NCI-H1092 treated with DMSO at 0.1 percent for 48 hours (cell line): ENCODE data around the gene OR4A47.
"Not testable (repeated sequence)": the region's sequence is repeated elsewhere in the genome, so short reads cannot be mapped to it uniquely, and the experiment has no call there.

Experiments used
- DNase-seq: peaks from one replicate; lab custom pipeline; 2025; lab: John Stamatoyannopoulos, UW

Gene OR4A47, protein sequence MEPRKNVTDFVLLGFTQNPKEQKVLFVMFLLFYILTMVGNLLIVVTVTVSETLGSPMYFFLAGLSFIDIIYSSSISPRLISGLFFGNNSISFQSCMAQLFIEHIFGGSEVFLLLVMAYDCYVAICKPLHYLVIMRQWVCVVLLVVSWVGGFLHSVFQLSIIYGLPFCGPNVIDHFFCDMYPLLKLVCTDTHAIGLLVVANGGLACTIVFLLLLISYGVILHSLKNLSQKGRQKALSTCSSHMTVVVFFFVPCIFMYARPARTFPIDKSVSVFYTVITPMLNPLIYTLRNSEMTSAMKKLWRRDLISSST

DNA sequence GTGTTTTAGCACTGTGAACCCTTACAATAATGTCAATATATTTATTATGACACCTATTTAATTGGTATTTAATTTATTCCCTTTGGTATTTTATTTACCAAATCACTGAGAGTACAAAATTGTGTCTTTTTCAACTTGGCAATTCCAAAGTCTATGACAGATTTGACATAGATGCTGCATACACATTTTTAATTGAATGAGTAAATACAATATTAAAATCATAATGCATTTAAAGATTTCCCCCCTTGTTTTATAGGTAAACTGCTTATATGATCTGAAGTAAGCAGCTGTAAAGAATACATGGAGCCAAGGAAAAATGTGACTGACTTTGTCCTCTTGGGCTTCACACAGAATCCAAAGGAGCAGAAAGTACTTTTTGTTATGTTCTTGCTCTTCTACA, at the start of gene OR4A47:
TSS of gene OR4A47 (plus strand) at position 301 of the 400 bp plus-strand sequence. CDS start at position 301, 0 bp downstream.
- DNase-seq = not testable (repeated sequence)

GRCh38 chr11:48455909-48456308, 32.7 kb upstream of the OR4A47 start:
- DNase-seq = not testable (repeated sequence)

DNA sequence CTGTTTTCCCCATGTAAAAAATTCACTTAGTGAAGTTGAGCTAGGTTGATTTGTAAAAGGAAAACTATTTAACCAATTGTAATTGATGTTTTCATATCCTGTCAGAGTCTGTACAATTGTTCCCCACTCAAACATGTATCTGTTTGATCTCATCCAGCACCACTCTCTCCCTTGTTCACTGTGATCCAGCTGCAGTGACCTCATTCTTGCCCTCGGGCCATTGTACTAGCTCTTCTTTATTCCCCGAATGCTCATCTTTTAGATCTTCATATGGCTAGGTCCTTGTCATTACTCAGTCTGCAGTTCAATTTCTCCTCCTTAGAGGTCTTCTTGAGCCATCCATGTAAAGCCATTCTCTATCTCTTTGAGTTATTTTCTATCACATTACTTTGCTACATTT, 14.6 kb upstream of the OR4A47 start:
- not testable (repeated sequence) for DNase-seq

DNA sequence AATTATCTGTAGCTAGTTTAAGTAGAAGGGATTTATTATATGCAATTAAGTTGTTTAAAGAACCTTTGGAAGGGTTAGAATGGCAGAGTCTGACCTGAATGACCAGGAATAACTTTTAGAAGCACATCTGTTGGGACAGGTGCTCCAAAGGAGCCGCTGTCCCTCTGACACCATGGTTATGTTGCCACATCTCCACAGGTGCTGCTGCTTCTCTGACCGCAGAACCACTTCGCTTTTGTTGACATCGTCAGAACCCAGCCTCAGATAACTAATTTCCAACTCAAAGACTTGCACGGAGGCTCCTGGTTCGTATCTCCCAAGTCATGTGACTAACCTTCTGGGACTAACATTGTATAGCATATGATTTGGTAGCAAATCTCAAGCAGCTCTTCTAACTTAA, 13.9 kb upstream of the OR4A47 start:
- DNase-seq = not testable (repeated sequence)

DNA sequence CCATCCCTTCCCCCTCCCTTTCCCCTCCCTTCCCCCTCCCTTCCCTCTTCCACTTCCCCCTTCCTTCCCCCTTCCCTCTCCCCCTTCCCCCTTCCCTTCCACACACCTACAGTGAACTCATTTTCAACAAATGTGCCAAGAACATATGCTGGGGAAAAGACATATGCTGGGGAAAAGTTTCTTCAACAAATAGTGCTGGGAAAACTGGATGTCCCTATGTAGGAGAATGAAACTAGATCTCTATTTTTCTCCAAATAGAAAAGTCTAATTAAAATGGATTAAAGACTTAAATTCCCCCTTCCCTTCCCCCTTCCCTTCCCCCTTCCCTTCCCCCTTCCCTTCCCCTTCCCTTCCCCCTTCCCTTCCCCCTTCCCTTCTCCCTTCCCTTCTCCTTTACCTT, 17.6 kb downstream of the OR4A47 start:
- DNase-seq = not testable (repeated sequence)

DNA sequence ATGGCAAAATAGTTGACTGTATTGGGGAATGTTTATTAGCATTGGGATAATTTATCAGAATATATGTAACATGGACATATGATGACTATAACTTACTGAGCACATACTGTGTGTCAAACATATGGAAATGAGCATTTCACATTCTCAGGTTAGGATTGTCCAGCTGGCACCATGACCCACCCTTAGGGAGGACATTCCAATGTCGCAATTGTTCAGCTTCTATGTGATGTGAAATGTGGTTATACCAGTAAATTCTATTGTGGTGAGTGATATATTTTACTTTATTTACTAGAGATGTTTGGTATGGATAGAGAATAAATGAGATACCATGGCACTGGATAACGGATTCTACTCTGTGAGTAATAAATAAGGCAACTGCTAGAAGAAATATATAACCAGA, 50.4 kb downstream of the OR4A47 start:
- DNase-seq = no peak
